Measurements from ENCODE around the gene SVBP. TPM values are rescaled to one million over a fixed set of nuclear protein-coding genes. Genes with fewer than 3 reads are reported as not detected.

The SVBP gene
- polyA plus RNA-seq, 4 donors: 61.8 to 80.4 (median 71.0) TPM

DNA sequence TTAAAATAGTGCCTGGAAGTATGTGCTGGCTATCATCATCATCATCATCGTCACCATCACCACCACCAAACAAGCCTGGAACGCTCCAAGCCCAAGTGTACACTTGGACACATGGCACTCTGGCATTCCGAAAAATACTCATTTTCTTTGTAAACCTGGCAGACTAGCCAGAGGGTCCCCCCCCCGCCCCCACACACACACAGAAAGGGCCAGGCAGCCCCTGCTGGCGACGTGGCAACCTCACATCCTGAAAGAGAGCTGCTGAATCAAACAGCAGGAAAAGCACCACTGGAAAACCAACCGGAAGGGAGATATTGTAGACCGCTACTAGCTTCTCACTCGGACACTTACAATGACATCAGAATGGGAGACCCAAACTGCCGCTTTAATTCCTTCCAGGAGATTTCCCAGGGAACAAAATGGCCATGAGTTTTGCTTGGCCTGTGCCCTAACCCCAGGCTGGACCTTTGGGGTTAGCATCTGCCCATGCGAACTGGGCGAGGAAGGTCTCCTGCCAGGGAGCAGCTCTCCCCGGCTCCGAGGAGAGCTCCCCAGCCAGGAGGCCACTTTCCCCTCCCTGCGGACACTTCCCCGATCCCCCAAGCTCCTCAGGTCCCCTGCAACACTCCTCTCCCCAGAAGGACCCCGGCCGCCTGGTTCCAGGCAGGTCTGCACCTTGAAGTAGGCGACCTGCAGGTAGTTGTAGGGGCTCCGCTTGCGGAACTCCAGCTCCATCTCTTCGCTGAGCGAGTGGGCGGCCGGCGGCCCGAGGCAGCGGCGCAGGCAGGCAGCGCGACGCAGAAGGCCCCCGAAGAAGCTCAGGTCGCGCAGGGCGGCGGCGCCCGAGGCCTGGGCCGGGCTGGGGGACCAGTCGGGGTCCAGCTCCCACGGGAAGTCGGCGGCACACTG lies 51.1 kb downstream of the SVBP start:
- DNase-seq (ENCODE audit: low read depth in 4 of 4, low spot score in 3 of 4): peak in 2 of 4 donors; percentile 53 to 64

DNA sequence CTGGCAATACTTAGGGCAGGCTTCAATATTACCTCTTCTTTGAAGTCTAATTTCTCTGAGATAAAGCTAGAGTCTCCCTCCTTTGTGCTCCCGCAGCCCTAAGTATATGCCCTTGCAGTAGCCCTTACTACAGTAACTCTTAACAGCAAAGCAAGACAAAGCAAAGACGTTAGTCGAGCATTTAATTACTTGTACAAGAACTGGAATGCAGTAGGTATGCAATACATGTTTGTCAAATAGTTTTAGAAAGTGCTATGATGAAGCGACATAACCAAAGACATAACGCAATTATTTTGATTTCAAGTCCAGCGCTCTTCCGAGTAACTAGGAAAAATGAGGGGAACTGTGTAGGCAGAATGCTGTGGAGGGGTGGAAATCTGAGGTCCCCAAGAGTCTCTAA lies 51.9 kb downstream of the SVBP start:
- no peak for DNase-seq (ENCODE audit: low read depth in 4 of 4, low spot score in 3 of 4)

DNA sequence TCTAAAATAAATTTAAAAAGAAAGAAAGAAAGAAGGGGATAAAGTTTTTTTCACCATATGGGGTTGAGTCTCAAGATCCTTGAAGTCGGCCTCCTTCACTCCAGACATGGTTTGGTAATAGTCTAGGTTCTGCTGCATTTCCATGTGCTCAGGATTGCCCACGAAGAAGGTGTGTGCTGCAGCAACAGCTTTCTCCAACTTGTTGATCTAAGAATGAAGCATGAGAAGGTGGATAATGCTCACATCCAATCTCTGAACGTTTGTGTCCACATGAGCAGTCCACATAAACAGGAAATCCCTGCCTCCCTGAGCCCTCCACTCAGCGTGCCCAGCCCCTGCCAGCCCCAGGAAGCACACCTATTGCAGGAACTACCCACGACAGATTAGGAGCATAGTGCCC lies 54.9 kb downstream of the SVBP start:
- DNase-seq (ENCODE audit: low read depth in 4 of 4, low spot score in 3 of 4): no peak

DNA sequence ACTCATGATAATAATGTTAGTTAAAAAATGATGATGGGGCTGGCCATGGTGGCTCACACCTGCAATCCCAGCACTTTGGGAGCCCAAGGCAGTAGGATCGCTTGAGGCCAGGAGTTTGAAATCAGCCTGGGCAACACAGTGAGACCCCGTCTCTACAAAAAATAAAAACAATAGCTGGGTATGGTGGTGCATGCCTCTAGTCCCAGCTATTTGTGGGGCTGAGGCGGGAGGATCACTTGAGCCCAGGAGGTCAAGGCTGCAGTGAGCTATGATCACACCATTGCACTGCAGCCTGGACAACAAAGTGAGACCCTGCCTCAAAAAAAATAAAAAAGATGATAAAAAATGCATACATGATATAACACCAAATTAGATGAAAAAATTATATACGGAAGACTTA lies 55.6 kb downstream of the SVBP start:
- no peak for DNase-seq (ENCODE audit: low read depth in 4 of 4, low spot score in 3 of 4)

DNA sequence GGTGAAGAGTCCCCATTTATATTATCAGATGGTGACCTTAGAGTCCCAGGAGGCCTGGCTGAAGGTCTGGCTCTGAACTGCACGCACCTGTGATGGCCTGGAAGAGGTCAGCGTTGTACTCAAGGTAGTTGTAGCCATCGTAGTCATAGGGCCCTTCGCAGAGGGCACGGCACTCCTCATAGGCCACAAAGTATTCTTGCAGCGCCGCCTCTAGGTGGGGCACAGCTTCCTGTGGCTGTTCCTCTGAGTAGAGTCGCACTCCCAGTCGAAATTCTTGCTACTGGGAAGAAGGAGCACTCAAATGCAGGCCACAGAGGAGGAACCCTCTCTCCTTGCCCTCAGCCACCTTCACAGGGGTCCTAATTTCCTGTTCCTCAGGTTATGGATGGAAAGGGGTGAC lies 58.1 kb downstream of the SVBP start:
- no peak for DNase-seq (ENCODE audit: low read depth in 4 of 4, low spot score in 3 of 4)

DNA sequence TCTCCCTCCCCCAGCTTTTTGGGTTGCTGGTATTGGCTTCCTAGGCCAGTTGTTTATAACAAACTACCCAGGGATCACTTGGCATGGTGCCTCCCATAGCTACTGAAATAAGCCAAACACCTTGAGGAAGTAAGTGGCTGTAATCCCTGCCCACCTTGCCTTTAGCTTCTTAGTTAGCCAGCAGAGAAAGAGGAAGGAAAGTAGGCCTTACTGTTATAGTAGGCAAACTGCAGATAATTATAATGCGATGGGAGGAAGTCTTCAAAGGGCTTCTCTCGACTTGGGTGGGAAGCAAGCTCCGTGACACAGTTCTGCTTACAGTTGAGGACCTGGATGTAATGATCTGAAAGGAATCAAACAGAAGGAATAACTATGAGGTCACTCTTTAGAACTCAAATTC lies 58.6 kb downstream of the SVBP start:
- DNase-seq (ENCODE audit: low read depth in 4 of 4, low spot score in 3 of 4): no peak

DNA sequence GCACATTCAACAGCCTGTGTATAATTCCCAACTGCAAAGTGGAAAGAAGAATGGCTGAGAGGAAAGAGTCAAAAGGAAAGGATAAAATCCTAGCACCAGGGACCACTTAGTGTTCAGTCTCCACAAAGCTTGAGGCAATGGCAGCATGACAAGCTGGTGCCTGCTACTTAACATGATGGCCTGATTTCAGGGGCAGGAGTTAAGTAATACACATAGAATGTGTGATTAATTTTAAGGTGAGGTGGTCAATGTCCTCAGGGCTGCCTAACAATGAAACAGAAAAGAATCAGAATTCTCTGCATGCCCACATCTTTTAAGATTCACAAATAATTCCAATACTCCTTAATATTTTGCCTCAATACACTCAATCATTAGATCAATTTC lies 59.3 kb downstream of the SVBP start:
- no peak for DNase-seq (ENCODE audit: low read depth in 4 of 4, low spot score in 3 of 4)

Other genes starting within 250 kb of the SVBP start
- gene PPIH, start 159.0 kb downstream of the SVBP start, polyA plus RNA-seq (ENCODE audit: insufficient read length in 4 of 4): 10 to 100 TPM; 45.2 to 57.3 (median 55.3) TPM
- 100 to 1,000 TPM; 471 to 693 (median 629) TPM for gene YBX1, start 135.0 kb downstream of the SVBP start, polyA plus RNA-seq (ENCODE audit: insufficient read length in 4 of 4)
- gene CLDN19, start 77.2 kb downstream of the SVBP start, polyA plus RNA-seq (ENCODE audit: insufficient read length in 4 of 4): 100 to 1,000 TPM in 1 of 4 donors, 10 to 100 TPM in 2, 1 to 10 TPM in 1; 2.1 to 103 (median 79.2) TPM
- gene P3H1, start 50.4 kb downstream of the SVBP start, polyA plus RNA-seq (ENCODE audit: insufficient read length in 4 of 4): 100 to 1,000 TPM in 1 of 4 donors, 10 to 100 TPM in 3; 70.7 to 119 (median 73.5) TPM
- gene C1orf50, start 50.1 kb downstream of the SVBP start, polyA plus RNA-seq (ENCODE audit: insufficient read length in 4 of 4): 10 to 100 TPM in 3 of 4 donors, 1 to 10 TPM in 1; 7.8 to 13.1 (median 11.3) TPM
- 1 to 10 TPM in 1 of 4 donors, under 1 TPM in 3; 0.47 to 1.0 (median 0.89) TPM for gene TMEM269, start 32.4 kb downstream of the SVBP start, polyA plus RNA-seq (ENCODE audit: insufficient read length in 4 of 4)
- 10 to 100 TPM; 13.9 to 23.8 (median 22.0) TPM for gene ERMAP, start 275 bp downstream of the SVBP start, polyA plus RNA-seq (ENCODE audit: insufficient read length in 4 of 4)
- 10 to 100 TPM; 13.6 to 23.6 (median 20.0) TPM for gene ZNF691, start 29.2 kb upstream of the SVBP start, polyA plus RNA-seq (ENCODE audit: insufficient read length in 4 of 4)
- gene SLC2A1, start 141.5 kb upstream of the SVBP start, polyA plus RNA-seq (ENCODE audit: insufficient read length in 4 of 4): 10 to 100 TPM; 33.6 to 67.5 (median 44.3) TPM